OCI-LY7 (cell line): Measurements from ENCODE around the gene MACIR. TPM values are rescaled to one million over a fixed set of nuclear protein-coding genes. Genes with fewer than 3 reads are reported as not detected.

Experiments
- Bru-seq: library from RNA; stranded (reverse); fragments of 400-500 nt; gene quantifications from one replicate; lab custom pipeline; 2021; lab: Mats Ljungman, UMichigan
- BruChase-seq, 2 experiments: library from RNA; stranded (reverse); fragments of 400-500 nt; gene quantifications; one replicate each; lab custom pipeline; 2021; lab: Mats Ljungman, UMichigan
- BruUV-seq: library from RNA; stranded (reverse); fragments of 400-500 nt; replicated peaks from 2 replicates; lab custom pipeline; 2021; lab: Mats Ljungman, UMichigan
- CTCF ChIA-PET: fragments of 300-600 bp; sonication (Branson Sonifier 250); formaldehyde crosslinking; loops from one replicate; lab custom pipeline; 2022; ENCODE audit warnings: antibody characterized with exemption; ENCODE audit not compliant: unreplicated experiment; lab: Charles Lee
- POLR2A ChIA-PET: fragments of 300-600 bp; sonication (Branson Sonifier 250); formaldehyde crosslinking; loops from one replicate; lab custom pipeline; 2022; ENCODE audit warnings: antibody characterized with exemption; lab: Charles Lee
- DNase-seq: peaks from one replicate; pipeline ENCODE4 v3.0.0-alpha.2; 2015; ENCODE audit warnings: low spot score
- H2AFZ ChIP-seq: fragments of 200-600 bp; sonication (generic), shearing (Covaris generic); 2 replicates; pipeline ENCODE4 v1.6.1; 2014; ENCODE audit warnings: mild to moderate bottlenecking, antibody characterized with exemption, low read length, moderate library complexity
- H3K27ac ChIP-seq: fragments of 200-600 bp; sonication (generic); 2 replicates; pipeline ENCODE4 v1.5.1; 2014; ENCODE audit warnings: mixed run types, low read depth, mild to moderate bottlenecking, moderate library complexity, low read length, inconsistent platforms; ENCODE audit not compliant: poor library complexity, severe bottlenecking
- H3K36me3 ChIP-seq: fragments of 200-600 bp; sonication (generic); 2 replicates; pipeline ENCODE4 v1.6.1; 2014; ENCODE audit warnings: mild to moderate bottlenecking, antibody characterized with exemption, low read length, moderate library complexity, mixed read lengths; ENCODE audit not compliant: insufficient read depth
- H3K4me1 ChIP-seq: fragments of 200-600 bp; sonication (generic); 2 replicates; pipeline ENCODE4 v1.5.1; 2014; ENCODE audit warnings: mild to moderate bottlenecking, low read length; ENCODE audit not compliant: insufficient read depth, poor library complexity, severe bottlenecking
- H3K4me2 ChIP-seq: fragments of 200-600 bp; sonication (generic); 2 replicates; pipeline ENCODE4 v1.6.1; 2014; ENCODE audit warnings: mild to moderate bottlenecking, low read length
- H3K4me3 ChIP-seq: fragments of 200-600 bp; sonication (generic); 2 replicates; pipeline ENCODE4 v1.5.1; 2014; ENCODE audit warnings: mild to moderate bottlenecking, low read depth, low read length; ENCODE audit not compliant: poor library complexity, severe bottlenecking
- H3K79me2 ChIP-seq: fragments of 200-600 bp; sonication (generic); 2 replicates; pipeline ENCODE4 v1.6.1; 2016; ENCODE audit warnings: low read depth, mild to moderate bottlenecking, low read length, moderate library complexity, mixed read lengths; ENCODE audit not compliant: insufficient read depth
- H3K9me2 ChIP-seq: fragments of 200-600 bp; sonication (generic); 2 replicates; pipeline ENCODE4 v1.6.1; 2016; ENCODE audit warnings: mild to moderate bottlenecking, low read length, mixed read lengths; ENCODE audit not compliant: insufficient read depth
- H3K9me3 ChIP-seq: fragments of 200-600 bp; sonication (generic); 2 replicates; pipeline ENCODE4 v1.6.1; 2014; ENCODE audit warnings: mild to moderate bottlenecking, mixed run types, low read length, mixed read lengths
- H4K20me1 ChIP-seq: fragments of 200-600 bp; sonication (generic); 2 replicates; pipeline ENCODE4 v1.6.1; 2014; ENCODE audit warnings: mild to moderate bottlenecking, antibody characterized with exemption, low read length, moderate library complexity, mixed read lengths; ENCODE audit not compliant: insufficient read depth
- CTCF ChIP-seq: fragments of 200-600 bp; sonication (generic); conservative IDR thresholded peaks from 2 replicates; pipeline ENCODE4 v1.5.1; 2014; ENCODE audit warnings: mild to moderate bottlenecking, antibody characterized with exemption, low read length, moderate library complexity, mixed read lengths
- EZH2phosphoT487 ChIP-seq: fragments of 200-600 bp; sonication (generic); IDR thresholded peaks from 2 replicates; pipeline ENCODE4 v1.6.1; 2018; ENCODE audit warnings: low read depth, borderline replicate concordance, mild to moderate bottlenecking, mixed run types, antibody characterized with exemption, low read length, moderate library complexity, mixed read lengths
- intact Hi-C: fragments of 100-400 bp; cut with micrococcal nuclease; formaldehyde crosslinking; loops from one replicate; pipeline ENCODE4 v1.10.0; 2022; ENCODE audit not compliant: unreplicated experiment
- long read RNA-seq: library from polyadenylated mRNA; stranded (forward); transcript quantifications from one replicate; pipeline ENCODE4 v2.0.0, GENCODE V29; 2022
- total RNA-seq, 2 experiments: library from RNA; depleted of rRNA in 1 of 2; stranded (reverse); fragments of >200 nt in 1 of 2; shearing (Covaris generic) in 1 of 2; gene quantifications; 2 replicates each; pipeline ENCODE4 v1.2.3, GENCODE V29; 2014 to 2022

MACIR gene
- total RNA-seq (2014; rRNA removed; shearing (Covaris generic)) (10.9 and 13.8 TPM in 2 replicates), total RNA-seq (2022) (9.1 and 11.7 TPM in 2 replicates), Bru-seq, nascent RNA (percentile 80 among the genes with signal in this experiment), BruChase-seq, experiment 1, labeled RNA remaining after a 6-hour chase (percentile 69 among the genes with signal in this experiment), BruChase-seq, experiment 2, labeled RNA remaining after a 2-hour chase (percentile 80 among the genes with signal in this experiment)
- long read RNA-seq, transcript C5orf30-201 (3 exons, 3,049 nt): major isoform, 17 of 24 reads
- long read RNA-seq, partial matches to known transcripts: 0 of 24 reads
- long read RNA-seq, other reads (novel, unspliced or antisense): 5 of 24 reads

DNA sequence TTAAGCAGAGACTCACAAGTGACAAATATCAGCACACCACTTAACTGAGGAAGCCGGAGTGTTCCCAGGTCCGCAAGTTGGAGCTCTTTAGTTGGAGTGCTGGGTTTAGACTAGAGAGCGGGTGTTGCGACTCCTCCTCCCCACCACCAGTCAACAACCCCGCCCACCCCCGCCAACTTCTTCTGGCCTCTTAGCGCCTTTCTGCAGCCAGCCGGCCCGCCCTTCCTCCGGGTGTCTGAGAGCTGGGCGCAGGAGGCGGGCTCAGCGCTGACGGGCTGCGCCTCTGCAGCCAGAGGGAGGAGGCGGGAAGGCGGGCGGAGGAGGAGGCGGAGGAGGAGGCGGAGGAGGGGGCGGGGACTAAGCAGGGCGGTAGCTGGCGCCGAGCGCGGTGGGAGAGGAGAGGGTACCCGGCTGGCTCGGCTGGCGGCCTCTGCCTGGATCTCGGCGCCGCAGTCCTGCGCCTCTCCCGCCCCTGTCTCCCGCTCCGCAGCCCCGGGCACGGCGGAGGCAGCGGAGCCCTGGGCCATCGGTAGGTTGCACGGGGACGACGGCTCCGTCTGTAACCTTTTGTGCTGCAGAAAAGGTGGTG, at the start of gene MACIR:
Gene MACIR, plus strand, starts transcription at position 396 of the 589 bp plus-strand sequence. CDS start 17,157 bp downstream, outside the sequence.
- H3K4me3 ChIP-seq: peak within 1 kb of the TSS; percentile 81
- intact Hi-C loops: loop anchor here (1.0 kb wide), 1 partner anchor 138 kb away; the partner anchor contains the start of genes GIN1 and PPIP5K2
- DNase-seq: peak; percentile 96
- ChIA-PET POLR2A (interaction anchor here (0.6 to 2.2 kb wide), 9 partner anchors 16 to 502 kb away, joined by 3 to 9 read pairs (median 6); partner anchors contain the start of genes GIN1 and PPIP5K2), CTCF (no interaction called here)
- peak within 1 kb of the TSS; percentile 79 for H3K4me2 ChIP-seq
- peak within 1 kb of the TSS; percentile 62 for H3K27ac ChIP-seq
- peaks cover 16% of the 10 kb centered on the region for H4K20me1 ChIP-seq
- no peaks in the 10 kb centered on the region for H3K36me3 ChIP-seq
- no TSS peak for BruUV-seq
- peaks cover 38% of the 10 kb centered on the region; the same call in 1 of the 2 replicates for H3K79me2 ChIP-seq
- H3K9me3 ChIP-seq: no peaks in the 10 kb centered on the region
- TF ChIP-seq EZH2phosphoT487 (no peak), CTCF (0 out of 2 replicates have a peak, but pooled peaks have one; percentile 11)
- H3K9me2 ChIP-seq: no peaks in the 10 kb centered on the region
- peaks cover 18% of the 10 kb centered on the region for H3K4me1 ChIP-seq
- peak within 1 kb of the TSS; percentile 73; the same call in 1 of the 2 replicates for H2AFZ ChIP-seq

GRCh38 chr5:103209065-103209464, 49.5 kb upstream of the MACIR start:
- intact Hi-C loops: no loop called here
- ChIA-PET POLR2A (interaction anchor here (0.7 kb wide), 1 partner anchor 37 kb away, joined by 3 read pairs; no protein-coding TSS in a partner anchor), CTCF (no interaction called here)
- H3K27ac ChIP-seq: no peak overlapping the region
- H3K36me3 ChIP-seq: peaks cover 10% of the 10 kb centered on the region
- no TSS peak for BruUV-seq
- DNase-seq: no peak
- no peaks in the 10 kb centered on the region for H3K4me1 ChIP-seq
- H3K79me2 ChIP-seq: no peaks in the 10 kb centered on the region
- H4K20me1 ChIP-seq: no peaks in the 10 kb centered on the region
- TF ChIP-seq EZH2phosphoT487: no peak
- TF ChIP-seq CTCF: no peak
- H3K4me2 ChIP-seq: no peak overlapping the region
- no peaks in the 10 kb centered on the region for H3K9me2 ChIP-seq
- H3K4me3 ChIP-seq: no peak overlapping the region
- H3K9me3 ChIP-seq: no peaks in the 10 kb centered on the region
- H2AFZ ChIP-seq: no peak overlapping the region
